ENCODE measurements around the gene MIGA2.

GRCh38 chr9:129108805-129109536 is 72.5 kb downstream of the MIGA2 start:
- no peak for TF ChIP-seq POLR2A (IDR thresholded peaks at IDR 0.05; ENCODE audit: low read length)
- no peak for TF ChIP-seq ZFP36 (IDR thresholded peaks at IDR 0.05; ENCODE audit: borderline replicate concordance, partially characterized antibody)
- no peak for TF ChIP-seq EP300 (IDR thresholded peaks at IDR 0.05)
- TF ChIP-seq TP53 (CRISPR knock-in tag; IDR thresholded peaks at IDR 0.05): no peak
- TF ChIP-seq CTCF (IDR thresholded peaks at IDR 0.05): no peak
- TF ChIP-seq NFE2L2 (conservative IDR thresholded peaks at IDR 0.05; ENCODE audit: low read length): no peak
- TF ChIP-seq RNF2 (IDR thresholded peaks at IDR 0.05; ENCODE audit: borderline replicate concordance, low read depth): no peak
- TF ChIP-seq KDM1A (IDR thresholded peaks at IDR 0.05; ENCODE audit: low read depth): no peak
- TF ChIP-seq EHMT2 (IDR thresholded peaks at IDR 0.05; ENCODE audit: low read depth): no peak
- TF ChIP-seq MYC (IDR thresholded peaks at IDR 0.05; ENCODE audit: borderline replicate concordance, low read length): no peak

Data from A549 (cell line).